Uterus (tissue), 2 donors: ENCODE results near the gene ENC1.

Source experiments
- POLR2A ChIP-seq, 2 donors: fragments of 450-650 bp; IDR thresholded peaks; one replicate each; pipeline ENCODE4 v1.6.1; 2016; ENCODE audit warnings: antibody characterized with exemption in 2 of 2, mild to moderate bottlenecking in 1 of 2, moderate library complexity in 1 of 2
- TF ChIP-seq, protein P1 (sequence below), 4 experiments: fragments of 200-600 bp in 2 of 4; fragments of 450-650 bp in 2 of 4; sonication (generic) in 2 of 4; IDR thresholded peaks; one replicate each; pipeline ENCODE4 v1.5.1; 2016 to 2019; ENCODE audit warnings: antibody characterized with exemption in 4 of 4, mild to moderate bottlenecking in 2 of 4, moderate library complexity in 1 of 4

GRCh38 chr5:74624501-74624900 lies 16.0 kb downstream of the ENC1 start:
- TF ChIP-seq, protein P1, sequence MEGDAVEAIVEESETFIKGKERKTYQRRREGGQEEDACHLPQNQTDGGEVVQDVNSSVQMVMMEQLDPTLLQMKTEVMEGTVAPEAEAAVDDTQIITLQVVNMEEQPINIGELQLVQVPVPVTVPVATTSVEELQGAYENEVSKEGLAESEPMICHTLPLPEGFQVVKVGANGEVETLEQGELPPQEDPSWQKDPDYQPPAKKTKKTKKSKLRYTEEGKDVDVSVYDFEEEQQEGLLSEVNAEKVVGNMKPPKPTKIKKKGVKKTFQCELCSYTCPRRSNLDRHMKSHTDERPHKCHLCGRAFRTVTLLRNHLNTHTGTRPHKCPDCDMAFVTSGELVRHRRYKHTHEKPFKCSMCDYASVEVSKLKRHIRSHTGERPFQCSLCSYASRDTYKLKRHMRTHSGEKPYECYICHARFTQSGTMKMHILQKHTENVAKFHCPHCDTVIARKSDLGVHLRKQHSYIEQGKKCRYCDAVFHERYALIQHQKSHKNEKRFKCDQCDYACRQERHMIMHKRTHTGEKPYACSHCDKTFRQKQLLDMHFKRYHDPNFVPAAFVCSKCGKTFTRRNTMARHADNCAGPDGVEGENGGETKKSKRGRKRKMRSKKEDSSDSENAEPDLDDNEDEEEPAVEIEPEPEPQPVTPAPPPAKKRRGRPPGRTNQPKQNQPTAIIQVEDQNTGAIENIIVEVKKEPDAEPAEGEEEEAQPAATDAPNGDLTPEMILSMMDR (IDR thresholded peaks at IDR 0.05), result no peak
- TF ChIP-seq POLR2A (IDR thresholded peaks at IDR 0.05), result no peak
